ENCODE results near the gene TRPT1.

TRPT1 gene, protein sequence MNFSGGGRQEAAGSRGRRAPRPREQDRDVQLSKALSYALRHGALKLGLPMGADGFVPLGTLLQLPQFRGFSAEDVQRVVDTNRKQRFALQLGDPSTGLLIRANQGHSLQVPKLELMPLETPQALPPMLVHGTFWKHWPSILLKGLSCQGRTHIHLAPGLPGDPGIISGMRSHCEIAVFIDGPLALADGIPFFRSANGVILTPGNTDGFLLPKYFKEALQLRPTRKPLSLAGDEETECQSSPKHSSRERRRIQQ

DNA sequence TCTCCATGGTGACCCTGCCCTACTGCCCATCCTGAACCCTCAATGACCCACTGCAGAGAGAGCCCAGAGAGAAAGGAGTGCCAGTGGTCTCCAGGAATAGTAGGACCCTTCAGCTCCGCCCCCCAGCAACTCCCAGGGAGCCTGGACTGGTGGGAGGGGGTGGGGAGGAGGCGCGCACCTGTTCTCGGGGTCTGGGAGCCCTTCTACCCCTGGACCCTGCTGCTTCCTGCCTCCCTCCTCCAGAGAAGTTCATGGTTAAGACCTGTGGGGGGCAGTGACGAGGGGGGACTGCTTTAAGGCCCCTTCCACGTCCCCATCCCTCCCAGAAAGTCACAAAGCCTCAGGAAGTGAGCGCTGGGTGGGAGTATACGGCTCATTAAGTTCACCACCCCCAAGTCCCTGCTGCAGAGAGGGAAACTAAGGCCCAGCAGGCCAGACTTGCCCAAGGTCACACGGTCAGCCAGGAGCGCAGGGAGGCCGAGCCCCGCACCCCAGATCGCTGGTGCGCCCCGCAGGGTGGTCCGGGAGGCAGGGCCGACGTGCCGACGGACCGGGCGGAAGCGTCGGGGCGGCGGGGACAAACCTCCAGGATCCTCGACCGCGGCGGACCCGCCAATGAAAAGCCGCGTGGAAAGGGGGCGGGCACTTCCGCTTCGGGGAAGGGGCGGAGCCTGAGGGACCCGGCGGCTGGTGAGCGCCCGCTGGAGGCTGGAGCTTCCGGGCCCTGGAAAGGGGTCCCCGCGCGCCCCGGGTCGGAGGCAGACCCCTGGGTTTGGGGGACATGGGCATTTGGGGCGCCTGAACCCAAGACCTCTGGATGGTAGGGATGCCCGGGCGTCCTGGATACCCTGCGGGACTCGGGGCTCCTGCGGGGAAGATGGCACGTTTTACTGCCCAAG lies at the start of gene TRPT1, which contains the start of gene NUDT22:
TRPT1 (minus strand) TSS at position 579 of the 899 bp plus-strand sequence; CDS start at position 253, 326 bp downstream.
NUDT22 (plus strand) TSS at position 667 of the 899 bp plus-strand sequence. CDS start 379 bp downstream, outside the sequence.
- DNase-seq: peak; percentile 95

DNA sequence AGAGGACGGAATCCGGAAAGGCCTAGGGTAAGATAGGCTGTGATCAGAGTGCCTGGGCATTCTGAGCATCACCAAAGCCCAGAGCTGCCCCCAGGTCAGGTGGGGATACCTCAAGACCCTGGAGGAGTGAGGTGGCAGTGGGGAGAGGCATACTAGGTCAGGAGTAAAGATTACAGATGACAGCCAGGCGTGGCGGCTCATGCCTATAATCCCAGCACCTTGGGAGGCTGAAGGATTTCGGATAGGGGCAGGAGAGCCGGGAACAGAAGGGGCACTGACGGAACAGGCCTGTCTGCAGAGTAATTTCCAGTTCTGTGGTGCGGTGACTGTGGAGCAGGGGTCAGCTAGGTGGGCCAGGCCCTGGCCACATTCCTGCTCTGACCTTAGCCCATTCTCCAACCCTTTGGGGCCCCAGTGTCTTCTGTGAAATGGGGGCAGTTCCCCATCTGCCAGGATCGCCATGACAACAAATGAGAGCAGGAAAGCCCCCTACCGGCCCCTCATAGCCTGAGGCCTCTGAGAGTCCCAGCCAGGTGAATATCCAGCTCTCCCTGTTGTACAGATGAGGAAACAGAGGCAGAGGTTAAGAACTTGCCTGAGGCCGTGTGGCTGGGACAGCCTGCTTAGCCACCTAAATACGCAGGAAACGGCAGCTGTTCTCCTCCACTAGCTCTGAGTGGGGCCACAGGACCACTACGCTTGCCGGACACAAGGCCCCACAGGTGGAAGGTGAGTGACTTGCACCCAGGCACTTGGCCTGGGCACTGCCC lies 49.2 kb upstream of the TRPT1 start:
- no peak for DNase-seq

DNA sequence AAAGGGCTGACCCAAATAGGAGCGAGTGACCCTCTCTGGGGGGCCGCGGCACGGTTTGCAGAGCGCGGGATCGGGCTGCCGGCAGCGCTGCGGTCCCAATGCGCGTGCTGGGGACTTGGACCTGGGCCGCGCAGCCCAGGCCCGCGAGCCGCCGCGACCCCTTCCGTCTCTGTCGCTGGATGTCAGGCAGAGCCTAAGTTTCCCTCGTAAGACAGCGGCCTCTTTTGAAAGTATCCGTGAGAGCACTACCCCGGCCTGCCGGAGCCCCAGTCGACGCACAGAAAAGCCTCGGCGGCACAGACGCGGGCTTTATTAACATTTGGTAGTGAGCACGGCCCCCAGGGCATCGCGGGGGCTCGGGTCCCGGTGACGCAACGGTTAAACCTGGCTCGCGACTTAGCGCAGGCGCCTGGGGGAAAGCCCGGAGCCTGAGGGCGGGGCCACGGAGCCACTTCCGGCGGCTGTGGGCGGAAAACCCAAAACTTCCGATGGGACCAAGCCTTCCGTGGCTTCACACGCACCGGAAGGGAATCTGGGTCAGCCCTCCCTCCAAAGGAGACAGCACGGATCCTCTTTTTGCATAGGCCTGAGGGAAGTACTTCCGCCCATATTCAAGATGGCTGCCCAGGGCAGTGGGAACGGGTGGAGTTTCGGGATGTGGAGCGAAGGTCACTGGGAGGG lies 43.7 kb upstream of the TRPT1 start:
- peak; percentile 98 for DNase-seq

DNA sequence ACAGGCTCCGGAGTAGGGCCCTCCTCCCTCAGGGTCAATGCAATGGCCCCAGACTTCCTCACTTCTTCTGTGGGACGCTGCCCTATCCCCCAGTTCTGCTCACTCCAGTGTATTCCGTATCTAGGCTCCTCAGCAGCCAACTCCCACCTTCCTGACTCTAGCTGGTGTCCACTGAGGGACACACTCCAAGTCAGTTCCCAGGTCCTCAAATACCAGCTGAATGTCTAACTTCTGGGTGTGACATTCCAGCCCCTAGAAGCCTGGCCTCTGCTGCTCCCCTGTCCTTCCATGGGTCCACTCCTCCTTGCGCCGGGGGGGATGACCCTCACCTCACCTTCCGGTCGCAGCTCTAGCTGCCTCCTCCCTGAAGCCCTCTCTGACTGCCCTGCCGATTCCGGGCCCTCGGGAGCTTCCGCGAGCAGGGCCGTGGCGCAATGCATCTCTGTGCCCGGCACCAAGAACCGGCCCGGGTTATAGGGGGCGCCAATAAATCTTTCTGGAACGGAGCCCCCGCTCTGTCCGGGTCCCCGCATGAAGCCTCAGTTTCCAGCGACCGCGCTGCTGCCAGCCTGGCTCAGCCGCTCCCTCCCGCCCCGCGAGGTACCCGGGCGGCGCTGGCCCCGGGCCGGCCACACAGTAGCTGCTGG lies 43.0 kb upstream of the TRPT1 start:
- peak; percentile 56 for DNase-seq

DNA sequence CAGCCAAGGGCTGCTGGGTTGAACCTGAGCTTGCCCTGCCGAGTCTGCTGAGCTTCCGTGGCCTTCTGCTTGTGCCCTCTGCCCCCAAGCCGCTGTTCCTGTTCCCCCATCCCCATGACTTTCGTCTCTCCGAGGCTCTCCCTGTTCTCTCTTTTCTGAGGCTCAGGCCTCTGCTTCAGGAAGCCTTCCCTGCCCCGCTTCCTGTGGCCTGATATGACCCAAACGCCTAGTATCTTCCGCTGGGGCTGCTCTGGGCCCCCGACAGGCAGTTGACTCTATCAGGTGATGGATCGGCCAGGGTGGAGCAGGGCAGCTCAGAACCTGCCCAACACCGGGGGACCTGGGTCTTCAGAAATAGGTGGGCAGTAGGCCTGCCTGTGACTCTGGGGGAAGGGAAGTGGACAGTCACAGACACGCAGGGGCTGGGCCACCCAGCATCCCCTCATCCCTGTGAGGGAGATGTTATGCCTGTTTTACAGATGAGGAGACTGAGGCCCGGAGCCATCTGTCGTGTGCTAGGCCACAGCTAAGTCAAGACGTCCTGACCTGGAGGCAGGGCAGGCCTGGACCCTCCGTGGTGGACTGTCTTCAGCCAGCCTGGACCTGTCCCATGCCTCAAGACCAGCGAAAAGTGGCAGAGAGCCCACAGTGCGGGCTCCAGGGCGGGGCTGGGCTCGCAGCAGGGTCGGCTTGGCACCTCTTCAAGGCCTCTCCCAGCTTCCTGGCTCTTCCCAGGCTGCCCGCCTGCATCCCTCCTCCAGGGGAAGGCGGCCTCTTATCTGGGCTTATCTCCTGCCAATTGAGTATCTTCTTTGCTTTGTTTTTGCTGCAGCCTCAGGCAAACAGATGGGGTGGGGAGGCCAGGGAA lies 42.3 kb upstream of the TRPT1 start:
- no peak for DNase-seq

DNA sequence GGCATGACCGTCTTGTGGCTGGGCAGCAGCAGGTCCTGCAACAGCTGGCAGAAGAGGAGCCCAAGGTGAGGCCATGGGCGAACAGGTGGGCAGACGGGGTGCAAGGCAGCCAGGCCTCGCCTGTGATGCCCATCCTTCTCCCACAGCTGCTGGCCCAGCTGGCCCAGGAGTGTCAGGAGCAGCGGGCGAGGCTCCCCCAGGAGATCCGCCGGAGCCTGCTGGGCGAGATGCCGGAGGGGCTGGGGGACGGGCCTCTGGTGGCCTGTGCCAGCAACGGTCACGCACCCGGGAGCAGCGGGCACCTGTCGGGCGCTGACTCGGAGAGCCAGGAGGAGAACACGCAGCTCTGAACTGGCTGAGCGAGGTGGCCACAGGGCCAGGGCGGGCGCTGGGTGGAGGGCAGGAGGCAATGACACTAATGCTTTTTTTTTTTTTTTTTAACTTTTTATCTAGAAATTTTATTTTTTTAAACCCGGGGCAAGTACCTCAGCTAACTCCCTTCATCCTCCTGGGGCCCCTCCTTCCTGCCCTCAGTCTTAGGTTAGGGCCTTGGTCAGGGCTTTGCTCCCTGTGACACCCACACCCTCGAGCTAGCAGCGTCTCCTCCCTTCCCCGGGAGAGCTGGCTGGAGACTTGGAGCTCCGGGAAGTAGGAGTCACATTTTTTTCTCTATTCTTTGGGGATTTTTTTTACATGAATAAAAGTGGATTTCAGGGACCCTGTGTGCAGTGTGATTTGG lies 41.4 kb upstream of the TRPT1 start:
- DNase-seq: no peak

DNA sequence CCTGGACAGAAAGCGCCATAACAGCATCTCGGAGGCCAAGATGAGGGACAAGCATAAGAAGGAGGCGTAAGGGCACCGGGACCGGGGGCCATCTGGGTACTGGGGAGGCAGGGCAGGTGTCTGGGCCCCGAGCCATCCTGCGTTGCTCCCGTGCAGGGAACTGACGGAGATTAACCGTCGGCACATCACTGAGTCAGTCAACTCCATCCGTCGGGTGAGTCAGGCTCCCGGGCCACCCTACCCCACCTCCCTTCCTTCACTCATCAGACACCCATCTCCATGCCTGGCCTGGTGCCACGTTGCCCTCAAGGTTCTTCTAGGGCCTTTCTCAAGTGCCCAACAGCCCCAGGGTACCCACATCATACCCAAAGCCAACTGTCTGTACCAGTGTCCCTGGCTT lies 40.4 kb upstream of the TRPT1 start:
- no peak for DNase-seq

DNA sequence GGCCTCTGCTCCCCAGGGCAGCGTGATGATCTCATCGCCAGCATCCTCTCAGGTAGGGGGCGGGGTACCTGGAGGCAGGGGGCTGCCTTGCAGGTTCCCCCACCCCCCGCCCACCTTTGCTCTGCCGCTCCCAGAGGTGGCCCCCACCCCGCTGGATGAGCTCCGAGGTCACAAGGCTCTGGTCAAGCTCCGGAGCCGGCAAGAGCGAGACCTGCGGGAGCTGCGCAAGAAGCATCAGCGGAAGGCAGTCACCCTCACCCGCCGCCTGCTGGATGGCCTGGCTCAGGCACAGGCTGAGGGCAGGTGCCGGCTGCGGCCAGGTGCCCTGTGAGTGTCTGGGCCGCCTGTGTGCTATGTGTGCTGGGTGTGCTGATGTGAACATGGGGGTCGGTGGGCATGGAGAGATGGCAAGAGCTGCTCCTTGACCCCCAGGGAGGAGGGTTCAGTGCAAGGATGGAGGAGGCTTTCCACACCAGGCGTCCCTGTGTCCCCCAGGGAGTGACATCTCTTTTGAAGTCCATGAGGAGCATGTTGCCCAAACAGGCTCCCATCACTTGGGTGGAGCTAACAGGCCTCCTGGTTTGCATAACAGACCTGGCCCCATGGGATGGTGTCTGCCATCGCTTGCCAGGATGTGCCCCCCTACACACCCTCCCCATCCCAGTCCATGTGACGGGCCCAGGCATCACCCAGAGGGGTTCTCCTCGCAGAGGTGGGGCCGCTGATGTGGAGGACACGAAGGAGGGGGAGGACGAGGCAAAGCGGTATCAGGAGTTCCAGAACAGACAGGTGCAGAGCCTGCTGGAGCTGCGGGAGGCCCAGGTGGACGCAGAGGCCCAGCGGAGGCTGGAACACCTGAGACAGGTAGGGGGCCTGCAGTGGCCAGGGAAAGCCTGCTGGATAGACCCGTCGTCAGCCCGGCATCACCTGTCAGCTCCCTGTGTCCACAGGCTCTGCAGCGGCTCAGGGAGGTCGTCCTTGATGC lies 39.5 kb upstream of the TRPT1 start:
- DNase-seq: no peak

DNA sequence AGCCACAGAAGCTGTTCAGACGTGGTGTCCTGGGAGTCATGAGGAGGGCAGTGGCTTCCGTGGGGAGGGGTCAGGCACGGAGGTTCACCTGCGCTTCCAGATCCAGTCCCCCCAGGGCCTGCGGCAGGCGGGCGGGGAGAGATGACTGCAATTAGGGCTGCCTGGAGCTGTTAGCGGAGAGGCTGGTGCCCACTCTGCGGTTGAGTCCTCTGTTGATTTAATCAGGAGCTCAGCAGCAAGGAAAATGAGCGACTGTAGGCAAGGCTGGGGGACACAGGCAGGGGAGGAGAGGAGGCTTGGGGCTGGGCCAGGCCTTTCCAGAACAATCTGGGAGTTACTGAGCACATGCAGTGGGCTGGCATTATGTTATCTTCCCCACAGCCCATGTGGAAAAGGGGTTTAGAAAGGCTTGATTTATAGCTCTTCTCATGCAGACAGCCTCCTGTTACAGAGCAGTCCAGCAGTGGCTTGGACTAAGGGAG lies 38.4 kb upstream of the TRPT1 start:
- no peak for DNase-seq

DNA sequence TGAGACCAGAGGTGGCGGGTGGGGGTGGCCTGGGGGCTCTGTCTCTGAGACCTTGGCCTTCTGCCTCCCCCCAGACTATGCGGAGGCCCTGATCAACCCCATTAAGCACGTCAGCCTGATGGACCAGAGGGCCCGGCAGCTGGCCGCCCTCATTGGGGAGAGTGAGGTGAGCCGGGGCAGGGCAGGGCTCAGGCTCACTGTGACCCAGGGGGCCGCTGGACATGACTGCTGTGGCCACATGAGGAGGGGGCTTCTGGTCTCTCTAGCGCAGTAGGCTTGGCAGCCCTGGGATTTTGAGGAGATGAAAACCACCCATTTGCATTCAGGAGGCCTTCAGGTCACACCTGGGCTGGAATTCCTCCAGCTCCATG lies 37.9 kb upstream of the TRPT1 start:
- no peak for DNase-seq

DNA sequence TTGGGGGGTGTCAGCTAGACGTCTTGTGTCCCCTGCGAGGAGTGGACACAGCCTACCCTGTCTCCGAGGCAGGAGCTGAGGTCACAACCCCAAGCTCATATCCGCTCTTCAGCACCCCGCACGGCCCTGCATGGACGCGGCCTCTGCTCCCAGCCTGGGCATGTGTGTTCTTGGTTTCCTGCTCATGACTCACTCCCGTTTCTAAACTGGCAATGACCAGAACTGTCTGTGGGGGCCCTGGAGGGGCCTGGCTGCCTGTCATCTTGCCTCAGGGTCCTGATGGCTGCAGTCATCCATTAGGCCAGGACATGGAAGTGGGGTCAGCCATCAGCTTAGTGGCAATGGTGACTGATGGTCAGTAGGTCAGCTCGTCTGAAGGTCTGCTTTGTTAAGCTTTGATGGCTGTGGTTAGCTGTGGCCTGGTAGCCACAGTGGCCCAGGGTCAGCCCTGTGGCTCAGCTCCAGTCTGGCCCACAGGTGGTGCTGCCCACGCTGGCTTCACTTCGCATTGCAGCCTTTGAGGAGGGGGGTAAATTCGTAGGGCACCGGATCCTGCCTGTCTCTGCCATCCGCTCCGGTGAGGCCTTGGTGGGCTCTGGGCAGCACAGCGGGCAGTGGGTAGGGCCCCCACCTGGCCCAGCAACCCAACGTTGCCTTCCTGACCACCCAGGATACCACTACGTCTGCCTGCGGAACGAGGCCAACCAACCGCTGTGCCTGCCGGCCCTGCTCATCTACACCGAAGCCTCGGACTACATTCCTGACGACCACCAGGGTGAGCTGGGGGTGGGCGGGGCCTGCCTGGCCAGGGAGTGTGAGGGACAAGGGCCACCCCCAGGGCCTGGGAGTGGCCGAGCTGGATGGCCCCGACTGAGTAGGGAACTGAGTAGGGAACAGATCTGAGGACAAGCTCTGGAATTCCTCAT lies 37.3 kb upstream of the TRPT1 start:
- no peak for DNase-seq

DNA sequence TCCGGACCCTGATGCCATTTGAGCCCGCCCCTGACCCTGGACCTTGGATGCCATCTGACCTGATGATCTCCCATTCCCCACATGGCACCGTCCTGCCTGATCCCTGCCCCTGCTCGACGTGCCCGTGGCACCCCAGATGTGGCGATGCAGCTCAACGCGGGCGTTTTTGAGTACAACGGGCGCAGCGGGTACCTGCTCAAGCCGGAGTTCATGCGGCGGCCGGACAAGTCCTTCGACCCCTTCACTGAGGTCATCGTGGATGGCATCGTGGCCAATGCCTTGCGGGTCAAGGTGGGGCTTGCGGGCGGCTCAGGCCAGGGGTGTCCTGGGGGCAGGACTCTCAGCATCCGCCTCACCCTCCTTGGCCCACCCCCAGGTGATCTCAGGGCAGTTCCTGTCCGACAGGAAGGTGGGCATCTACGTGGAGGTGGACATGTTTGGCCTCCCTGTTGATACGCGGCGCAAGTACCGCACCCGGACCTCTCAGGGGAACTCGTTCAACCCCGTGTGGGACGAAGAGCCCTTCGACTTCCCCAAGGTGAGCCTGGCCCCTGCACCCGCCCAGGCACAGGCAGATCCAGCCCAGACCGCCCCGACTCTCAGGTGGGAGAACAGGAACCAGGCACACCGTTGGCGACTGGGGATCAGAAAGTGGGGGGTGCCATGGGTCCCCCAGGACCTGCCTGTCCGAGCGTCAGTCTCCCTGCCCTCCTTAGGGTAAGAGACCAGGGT lies 36.5 kb upstream of the TRPT1 start:
- no peak for DNase-seq

DNA sequence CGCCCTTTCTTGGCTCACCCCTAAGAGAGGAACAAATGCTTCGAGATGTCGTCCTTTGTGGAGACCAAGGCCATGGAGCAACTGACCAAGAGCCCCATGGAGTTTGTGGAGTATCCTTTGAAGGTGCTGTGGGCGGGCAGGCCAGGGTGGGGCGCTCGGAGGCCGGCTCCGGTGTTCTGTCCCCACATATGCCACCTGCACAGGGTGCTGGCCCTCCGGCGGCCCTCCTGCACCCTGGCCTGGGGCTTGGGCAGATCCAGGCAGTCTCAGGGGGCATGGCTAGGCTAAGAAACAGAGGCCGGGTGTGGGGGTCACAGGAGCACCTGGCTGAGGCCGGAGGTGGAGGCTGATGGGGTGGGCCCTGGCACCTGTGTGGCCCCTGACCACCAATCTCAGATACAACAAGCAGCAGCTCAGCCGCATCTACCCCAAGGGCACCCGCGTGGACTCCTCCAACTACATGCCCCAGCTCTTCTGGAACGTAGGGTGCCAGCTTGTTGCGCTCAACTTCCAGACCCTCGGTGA lies 35.6 kb upstream of the TRPT1 start:
- DNase-seq: no peak

DNA sequence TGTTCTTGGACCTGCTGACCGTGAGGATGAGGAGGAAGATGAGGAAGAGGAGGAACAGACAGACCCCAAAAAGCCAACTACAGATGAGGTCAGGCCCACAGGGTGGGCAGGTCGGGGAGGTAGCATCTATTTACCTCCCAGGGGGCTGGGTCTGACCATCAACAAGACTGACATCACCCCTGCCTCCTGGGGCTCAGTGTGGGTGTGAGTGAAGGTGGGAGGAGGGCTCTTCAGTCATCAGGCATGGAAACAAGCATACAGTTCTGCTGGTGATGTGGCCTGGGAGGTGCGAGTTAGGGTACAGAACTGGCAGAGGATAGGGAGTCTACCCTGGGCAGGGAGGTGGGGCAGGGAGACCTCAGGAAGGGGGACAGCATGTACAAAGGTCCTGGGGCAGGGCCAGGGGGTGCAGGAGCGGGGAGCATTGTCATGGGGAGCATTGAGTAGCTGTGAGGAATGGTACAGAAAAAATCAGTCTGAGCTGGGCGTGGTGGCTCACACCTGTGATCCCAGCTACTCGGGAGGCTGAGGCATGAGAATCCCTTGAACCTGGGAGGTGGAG lies 34.2 kb upstream of the TRPT1 start:
- DNase-seq: no peak

DNA sequence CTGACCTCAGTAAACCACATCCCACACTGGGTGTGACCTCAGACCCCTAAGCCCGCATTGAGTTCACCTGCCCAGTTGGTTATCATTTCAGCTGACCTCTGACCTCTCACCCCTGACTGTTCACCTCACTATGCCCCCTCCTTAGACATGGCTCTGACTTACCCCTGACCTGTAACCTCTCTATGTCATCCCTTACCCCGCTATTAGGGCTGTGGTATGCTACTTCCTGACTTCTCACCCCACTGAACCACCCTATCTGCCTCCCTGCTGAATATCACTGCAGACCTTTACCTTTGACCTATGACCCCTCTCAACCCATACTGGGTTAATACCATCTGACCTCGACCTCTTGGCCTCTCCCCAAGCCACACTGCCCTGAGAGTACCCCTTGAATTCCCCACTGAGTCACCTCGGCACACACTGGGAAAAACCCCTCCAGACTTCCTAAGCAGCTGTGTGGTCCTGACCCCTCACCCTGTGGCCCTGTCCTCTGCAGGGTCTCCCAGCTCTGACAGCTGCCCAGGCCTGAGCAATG lies 33.6 kb upstream of the TRPT1 start:
- no peak for DNase-seq

DNA sequence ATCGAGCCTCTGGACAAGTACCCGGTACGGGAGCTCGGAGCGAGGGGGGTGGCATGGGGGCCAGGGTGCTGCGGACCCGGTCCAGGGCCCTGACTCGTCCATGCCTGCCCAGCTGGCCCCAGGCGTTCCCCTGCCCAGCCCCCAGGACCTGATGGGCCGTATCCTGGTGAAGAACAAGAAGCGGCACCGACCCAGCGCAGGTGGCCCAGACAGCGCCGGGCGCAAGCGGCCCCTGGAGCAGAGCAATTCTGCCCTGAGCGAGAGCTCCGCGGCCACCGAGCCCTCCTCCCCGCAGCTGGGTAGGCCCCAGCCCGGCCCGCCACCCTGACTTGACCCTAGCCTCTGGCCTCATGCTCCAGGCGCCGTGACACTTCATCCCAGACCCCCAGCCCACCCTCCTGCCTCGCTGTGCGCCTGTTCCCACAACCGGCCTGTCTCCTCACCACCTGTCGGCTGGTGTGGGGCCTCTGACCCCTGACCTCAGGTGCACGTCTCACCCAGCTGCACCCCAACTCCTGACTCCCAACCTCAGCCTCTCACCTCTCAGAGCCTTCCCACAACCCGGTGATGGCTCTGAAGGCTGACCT lies 33.1 kb upstream of the TRPT1 start:
- no peak for DNase-seq
